Measurements from ENCODE around the gene CNTN2. TPM values are rescaled to one million over a fixed set of nuclear protein-coding genes. Genes with fewer than 3 reads are reported as not detected.

CNTN2 gene
- total RNA-seq, 2 donors from 2014 or later = not detected

GRCh38 chr1:205043866-205044265 lies 854 bp downstream of the CNTN2 start:
- H3K9me3 Mint-ChIP-seq = no peaks in the 10 kb centered on the region
- no peak for DNase-seq (ENCODE audit: low spot score in 2 of 2)
- H3K36me3 Mint-ChIP-seq = no peaks in the 10 kb centered on the region
- H3K27ac Mint-ChIP-seq = no peak overlapping the region
- ATAC-seq = no peak

DNA sequence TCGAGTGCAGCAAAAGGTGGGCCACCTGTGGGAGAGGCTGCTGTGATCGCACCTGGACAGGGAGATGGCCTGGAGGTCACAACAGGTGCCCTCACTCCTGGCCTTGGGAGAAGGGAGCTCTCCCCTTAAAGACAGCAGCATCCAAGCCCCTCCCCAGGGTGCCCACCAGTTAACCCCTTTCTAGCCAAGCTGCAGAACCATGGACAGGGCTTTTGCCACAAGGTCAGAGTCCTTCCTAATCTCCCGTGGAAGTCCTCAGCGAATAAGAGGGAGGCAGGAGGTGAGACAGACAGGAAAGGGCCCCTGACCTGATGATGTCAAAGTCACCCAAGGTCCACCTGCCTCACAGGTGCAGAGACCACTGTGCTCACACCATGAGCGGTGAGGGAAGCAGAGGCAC lies 1.7 kb downstream of the CNTN2 start:
- H3K9me3 Mint-ChIP-seq = no peaks in the 10 kb centered on the region
- no peak for DNase-seq (ENCODE audit: low spot score in 2 of 2)
- H3K27ac Mint-ChIP-seq = no peak overlapping the region
- no peak for ATAC-seq
- no peaks in the 10 kb centered on the region for H3K36me3 Mint-ChIP-seq

DNA sequence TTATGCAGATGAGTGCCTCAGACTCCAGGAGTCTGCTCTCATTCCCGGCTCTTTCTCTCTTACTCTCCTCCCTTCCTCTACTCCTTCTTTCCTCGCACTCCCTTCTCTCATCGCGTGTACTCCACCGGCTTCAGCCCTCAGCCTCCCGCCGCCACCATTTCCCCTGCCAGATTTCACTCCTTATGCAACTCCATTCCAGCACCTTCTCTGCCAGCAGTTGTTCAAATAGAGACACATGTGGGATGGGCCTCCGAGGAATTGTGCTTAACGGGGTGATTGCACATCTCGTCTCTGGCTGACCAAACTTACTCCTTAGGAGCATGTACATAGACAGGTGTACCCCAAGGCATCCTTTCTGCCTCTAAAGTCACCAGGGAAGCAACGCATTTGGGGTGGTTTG lies 2.1 kb downstream of the CNTN2 start:
- ATAC-seq = no peak
- no peaks in the 10 kb centered on the region for H3K36me3 Mint-ChIP-seq
- no peaks in the 10 kb centered on the region for H3K9me3 Mint-ChIP-seq
- H3K27ac Mint-ChIP-seq = no peak overlapping the region
- no peak for DNase-seq (ENCODE audit: low spot score in 2 of 2)

DNA sequence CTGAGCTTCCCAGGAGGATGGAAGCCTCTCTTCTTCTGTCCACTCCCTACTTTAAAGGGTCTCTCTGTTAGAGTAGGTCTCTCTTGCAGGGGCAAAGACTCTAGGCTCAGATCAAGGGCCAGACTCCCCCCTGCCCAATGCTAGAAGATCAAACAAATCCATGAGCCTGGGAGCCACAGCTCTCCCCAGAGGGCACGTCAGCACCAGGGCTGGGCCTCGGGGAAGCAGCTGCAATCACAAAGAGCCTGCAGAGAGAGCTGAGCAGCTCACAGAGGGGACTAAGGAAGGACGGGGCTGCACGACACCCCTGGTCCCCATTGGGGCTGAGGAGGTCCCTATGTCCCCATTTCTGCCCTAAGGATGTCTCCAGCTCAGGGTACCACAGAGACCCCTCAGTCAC lies 3.9 kb downstream of the CNTN2 start:
- H3K27ac Mint-ChIP-seq = no peak overlapping the region
- H3K36me3 Mint-ChIP-seq = no peaks in the 10 kb centered on the region
- DNase-seq (ENCODE audit: low spot score in 2 of 2) (no peak), ATAC-seq (no peak)
- no peaks in the 10 kb centered on the region for H3K9me3 Mint-ChIP-seq

- DNase-seq (ENCODE audit: low spot score in 2 of 2) (no peak), ATAC-seq (no peak)
- Mint-ChIP-seq H3K27ac (no peak overlapping the region), H3K36me3 (no peaks in the 10 kb centered on the region), H3K9me3 (no peaks in the 10 kb centered on the region)
Measured at GRCh38 chr1:205047764-205048231, 4.8 kb downstream of the CNTN2 start.

DNA sequence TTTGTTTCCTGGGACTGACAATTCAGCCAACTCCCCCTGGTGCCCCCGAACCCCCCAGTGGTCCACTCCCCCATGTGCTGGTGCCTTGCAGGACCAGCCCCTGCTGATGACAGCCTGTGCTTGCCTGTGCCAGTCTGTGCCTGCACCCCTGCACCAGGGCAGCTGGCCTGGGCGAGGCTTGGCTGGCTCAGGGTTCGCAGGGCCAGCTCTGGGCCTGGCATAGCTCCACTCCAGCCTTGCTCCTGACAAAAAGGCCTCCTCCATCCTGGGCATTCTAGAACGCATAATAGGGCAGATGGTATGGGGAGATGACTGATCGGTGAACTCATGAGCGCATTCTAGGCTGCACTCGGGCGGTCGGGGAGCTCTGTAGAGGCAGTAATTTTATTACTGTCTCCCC lies 5.4 kb downstream of the CNTN2 start:
- no peak for ATAC-seq
- Mint-ChIP-seq H3K36me3 (no peaks in the 10 kb centered on the region), H3K9me3 (no peaks in the 10 kb centered on the region), H3K27ac (no peak overlapping the region)
- DNase-seq (ENCODE audit: low spot score in 2 of 2) = no peak

GRCh38 chr1:205049479-205049878 lies 6.5 kb downstream of the CNTN2 start:
- ATAC-seq (no peak), DNase-seq (ENCODE audit: low spot score in 2 of 2) (no peak)
- Mint-ChIP-seq H3K36me3 (no peaks in the 10 kb centered on the region), H3K9me3 (no peaks in the 10 kb centered on the region), H3K27ac (no peak overlapping the region)

GRCh38 chr1:205052690-205053089 lies 9.7 kb downstream of the CNTN2 start:
- H3K36me3 Mint-ChIP-seq = no peaks in the 10 kb centered on the region
- ATAC-seq = no peak
- H3K27ac Mint-ChIP-seq = no peak overlapping the region
- no peak for DNase-seq (ENCODE audit: low spot score in 2 of 2)
- no peaks in the 10 kb centered on the region for H3K9me3 Mint-ChIP-seq

DNA sequence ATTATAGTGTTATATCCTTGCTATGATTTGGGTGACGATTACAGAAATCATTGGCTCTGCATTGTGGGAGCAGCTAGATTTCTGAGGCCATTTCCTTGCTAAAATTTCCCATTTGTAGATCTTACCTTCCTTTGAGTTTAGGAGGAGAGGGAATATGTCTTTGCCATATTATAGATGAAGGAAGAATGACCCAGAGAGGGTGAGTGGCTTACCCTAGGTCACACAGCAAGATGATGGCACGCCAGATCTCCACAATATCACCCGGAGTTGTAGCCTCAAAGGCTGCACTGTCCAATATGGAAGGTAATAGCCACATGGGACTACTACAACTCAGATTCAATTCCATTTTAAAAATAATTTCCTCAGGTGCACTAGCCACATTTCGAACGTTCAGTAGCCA lies 10.3 kb downstream of the CNTN2 start:
- peak overlapping the region in 1 of 2 donors; percentile 44 for H3K27ac Mint-ChIP-seq
- no peaks in the 10 kb centered on the region for H3K9me3 Mint-ChIP-seq

DNA sequence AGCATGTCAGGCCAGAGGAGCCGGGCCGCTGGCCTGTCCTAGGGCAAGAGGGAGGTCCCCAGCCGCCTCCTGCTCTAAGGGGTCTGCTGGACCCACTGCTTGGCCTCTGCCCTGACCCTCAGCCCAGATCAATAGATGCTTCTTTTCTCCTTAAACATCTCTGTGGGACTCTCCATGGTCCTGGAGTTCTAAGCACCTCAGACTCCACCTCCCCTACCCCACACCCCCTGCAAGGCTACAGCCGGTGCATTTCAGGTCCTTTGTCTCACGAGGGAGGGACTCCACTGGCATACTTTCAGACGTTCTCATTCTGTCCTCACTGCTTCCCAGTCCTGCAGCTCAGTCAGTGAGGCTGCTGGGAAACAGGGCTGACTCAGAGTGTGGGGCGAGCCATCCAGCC lies 11.0 kb downstream of the CNTN2 start:
- DNase-seq (ENCODE audit: low spot score in 2 of 2) (no peak), ATAC-seq (no peak)
- no peaks in the 10 kb centered on the region for H3K9me3 Mint-ChIP-seq
- no peak overlapping the region for H3K27ac Mint-ChIP-seq
- no peaks in the 10 kb centered on the region for H3K36me3 Mint-ChIP-seq

More for the DNA sequence above, 10.3 kb downstream of the CNTN2 start:
- DNase-seq (ENCODE audit: low spot score in 2 of 2) = no peak
- H3K36me3 Mint-ChIP-seq = no peaks in the 10 kb centered on the region
- ATAC-seq = no peak

DNA sequence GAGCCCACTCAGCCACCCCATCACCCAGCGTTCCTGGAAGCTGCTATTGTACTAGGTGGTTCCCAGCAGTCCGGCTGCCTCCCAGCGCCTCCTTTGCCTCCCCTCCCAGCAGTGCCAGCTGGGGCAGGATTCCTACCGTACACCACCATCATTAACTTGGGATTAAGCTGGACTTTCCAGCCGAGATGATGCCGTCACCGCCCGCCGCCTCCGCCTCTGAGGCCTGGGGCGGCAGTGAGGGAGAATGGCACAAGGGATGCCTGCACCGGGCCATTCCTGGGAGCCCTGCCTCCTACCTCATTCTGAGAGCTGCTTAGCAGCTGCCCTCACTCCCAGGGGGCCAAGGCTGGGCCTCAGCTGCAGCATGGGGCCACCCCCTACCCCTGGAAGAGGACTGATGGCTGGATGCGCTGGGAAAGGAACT lies 13.2 kb downstream of the CNTN2 start:
- H3K27ac Mint-ChIP-seq = no peak overlapping the region

DNA sequence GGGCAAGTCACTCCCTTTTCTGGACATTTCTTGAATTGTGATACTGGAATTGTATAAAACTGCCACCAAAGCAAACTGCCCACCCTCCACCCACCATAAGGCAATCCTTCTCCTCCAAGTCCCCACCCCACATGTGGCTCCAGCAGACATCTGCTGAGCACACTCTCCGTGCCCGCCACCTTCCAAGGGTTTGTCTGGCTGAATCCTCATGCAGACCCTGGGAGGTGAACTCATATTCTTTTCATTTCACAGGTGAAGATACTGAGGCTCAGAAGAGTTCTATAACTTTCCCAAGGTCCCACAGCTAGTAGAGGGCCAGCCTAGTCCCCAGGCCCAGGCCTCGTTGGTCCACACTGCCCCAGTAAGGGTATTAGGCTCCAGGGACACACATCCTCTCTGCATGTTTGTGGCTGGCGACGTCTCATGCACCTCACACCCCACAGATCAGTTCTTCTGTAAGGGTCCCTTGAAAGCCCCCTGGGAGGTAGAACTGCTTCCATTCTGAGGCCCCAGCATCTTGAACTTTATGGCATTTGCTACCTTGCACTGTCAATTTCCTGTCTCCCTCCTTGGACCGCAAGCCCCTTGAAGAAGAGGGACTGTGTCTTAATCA lies 14.1 kb downstream of the CNTN2 start:
- no peaks in the 10 kb centered on the region for H3K9me3 Mint-ChIP-seq

More for the DNA sequence above, 13.2 kb downstream of the CNTN2 start:
- Mint-ChIP-seq H3K9me3 (no peaks in the 10 kb centered on the region), H3K36me3 (no peaks in the 10 kb centered on the region)
- ATAC-seq (no peak), DNase-seq (ENCODE audit: low spot score in 2 of 2) (no peak)

GRCh38 chr1:205057808-205058575 lies 15.0 kb downstream of the CNTN2 start:
- Mint-ChIP-seq H3K9me3 (no peaks in the 10 kb centered on the region), H3K36me3 (no peaks in the 10 kb centered on the region), H3K27ac (no peak overlapping the region)
- DNase-seq (ENCODE audit: low spot score in 2 of 2) (no peak), ATAC-seq (no peak)

More for the DNA sequence above, 14.1 kb downstream of the CNTN2 start:
- Mint-ChIP-seq H3K27ac (no peak overlapping the region), H3K36me3 (no peaks in the 10 kb centered on the region)
- ATAC-seq (no peak), DNase-seq (ENCODE audit: low spot score in 2 of 2) (no peak)

- Mint-ChIP-seq H3K36me3 (no peaks in the 10 kb centered on the region), H3K9me3 (no peaks in the 10 kb centered on the region), H3K27ac (no peak overlapping the region)
- DNase-seq (ENCODE audit: low spot score in 2 of 2) = no peak
- ATAC-seq = no peak
Measured at GRCh38 chr1:205058853-205059252, 15.8 kb downstream of the CNTN2 start.

GRCh38 chr1:205059660-205060059 lies 16.6 kb downstream of the CNTN2 start:
- H3K27ac Mint-ChIP-seq = no peak overlapping the region
- H3K9me3 Mint-ChIP-seq = no peaks in the 10 kb centered on the region
- no peak for DNase-seq (ENCODE audit: low spot score in 2 of 2)
- H3K36me3 Mint-ChIP-seq = no peaks in the 10 kb centered on the region
- ATAC-seq = no peak

GRCh38 chr1:205060746-205061145 lies 17.7 kb downstream of the CNTN2 start:
- no peaks in the 10 kb centered on the region for H3K36me3 Mint-ChIP-seq
- H3K9me3 Mint-ChIP-seq = no peaks in the 10 kb centered on the region
- no peak overlapping the region for H3K27ac Mint-ChIP-seq
- no peak for ATAC-seq
- DNase-seq (ENCODE audit: low spot score in 2 of 2) = no peak

DNA sequence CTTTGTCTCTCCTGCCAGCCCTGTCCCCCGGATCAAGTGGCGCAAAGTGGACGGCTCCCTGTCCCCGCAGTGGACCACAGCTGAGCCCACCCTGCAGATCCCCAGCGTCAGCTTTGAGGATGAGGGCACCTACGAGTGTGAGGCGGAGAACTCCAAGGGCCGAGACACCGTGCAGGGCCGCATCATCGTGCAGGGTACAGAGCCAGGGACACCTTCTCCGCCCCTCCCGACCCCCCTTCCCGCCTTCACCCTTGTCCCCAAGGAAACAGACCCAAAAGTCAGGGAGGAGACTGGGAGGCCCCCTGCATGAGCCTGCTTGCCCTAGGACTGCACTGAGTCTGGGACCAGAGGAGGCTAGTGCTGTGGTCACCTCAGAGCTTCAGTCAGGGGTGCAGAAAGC lies 18.2 kb downstream of the CNTN2 start:
- H3K9me3 Mint-ChIP-seq = no peaks in the 10 kb centered on the region
- DNase-seq (ENCODE audit: low spot score in 2 of 2) (no peak), ATAC-seq (peak in 1 of 2 donors; percentile 45)
- H3K36me3 Mint-ChIP-seq = no peaks in the 10 kb centered on the region
- H3K27ac Mint-ChIP-seq = no peak overlapping the region

- ATAC-seq = peak; percentile 71 to 74
- peak in 1 of 2 donors; percentile 83 for DNase-seq (ENCODE audit: low spot score in 2 of 2)
- no peaks in the 10 kb centered on the region for H3K36me3 Mint-ChIP-seq
- no peaks in the 10 kb centered on the region for H3K9me3 Mint-ChIP-seq
- H3K27ac Mint-ChIP-seq = no peak overlapping the region
Measured at GRCh38 chr1:205061665-205062069, 18.7 kb downstream of the CNTN2 start.

All from activated naive CD4-positive, alpha-beta T cell treated with anti-CD3 and anti-CD28 coated beads, Interleukin-2, amount 50 U/mL, for 72 hours (primary cell).